Neural progenitor cell (in vitro differentiated cells): ENCODE measurements around the gene SCYGR3. TPM values are rescaled to one million over a fixed set of nuclear protein-coding genes. Genes with fewer than 3 reads are reported as not detected.

ENCODE experiments used
- DNase-seq: peaks from one replicate; pipeline ENCODE4 v3.0.0-alpha.2; 2016; ENCODE audit warnings: low spot score
- H2AFZ ChIP-seq: fragments of 200-600 bp; sonication (generic); replicated peaks from 2 replicates; pipeline ENCODE4 v1.6.1; 2016; ENCODE audit warnings: antibody characterized with exemption
- H3F3A ChIP-seq: fragments of 200-600 bp; sonication (generic); 2 replicates; pipeline ENCODE4 v1.6.1; 2016; ENCODE audit warnings: antibody characterized with exemption, low read depth
- H3K27ac ChIP-seq: fragments of 200-600 bp; sonication (generic); 2 replicates; pipeline ENCODE4 v1.5.1; 2016; ENCODE audit warnings: mild to moderate bottlenecking
- H3K27me3 ChIP-seq: fragments of 200-600 bp; sonication (generic); 2 replicates; pipeline ENCODE4 v1.6.1; 2016; ENCODE audit warnings: mild to moderate bottlenecking, moderate library complexity
- H3K36me3 ChIP-seq: fragments of 200-600 bp; sonication (generic); 2 replicates; pipeline ENCODE4 v1.5.1; 2016
- H3K4me1 ChIP-seq: fragments of 200-600 bp; sonication (generic); 2 replicates; pipeline ENCODE4 v1.6.1; 2016; ENCODE audit warnings: mixed run types
- H3K4me2 ChIP-seq: fragments of 200-600 bp; sonication (generic); 2 replicates; pipeline ENCODE4 v1.6.1; 2016
- H3K4me3 ChIP-seq: fragments of 200-600 bp; sonication (generic); 2 replicates; pipeline ENCODE4 v1.5.1; 2016
- H3K79me2 ChIP-seq: fragments of 200-600 bp; sonication (generic); 2 replicates; pipeline ENCODE4 v1.6.1; 2016; ENCODE audit warnings: low read depth
- H3K9ac ChIP-seq: fragments of 200-600 bp; sonication (generic); 2 replicates; pipeline ENCODE4 v1.6.1; 2016
- H3K9me3 ChIP-seq: fragments of 200-600 bp; sonication (generic); 2 replicates; pipeline ENCODE4 v1.5.1; 2016; ENCODE audit warnings: low read depth
- H4K20me1 ChIP-seq: fragments of 200-600 bp; sonication (generic); 2 replicates; pipeline ENCODE4 v1.6.1; 2016; ENCODE audit warnings: low read depth
- H3K27ac Mint-ChIP-seq: 3 replicates; pipeline ENCODE4 v1.8.0; 2021; ENCODE audit warnings: mixed read lengths
- H3K27me3 Mint-ChIP-seq: 2 replicates; pipeline ENCODE4 v1.8.0; 2022; ENCODE audit warnings: low read depth, mild to moderate bottlenecking, inconsistent platforms, moderate library complexity, mixed read lengths; ENCODE audit not compliant: insufficient read depth
- H3K36me3 Mint-ChIP-seq: 3 replicates; pipeline ENCODE4 v1.8.0; 2021; ENCODE audit warnings: mixed read lengths
- H3K4me1 Mint-ChIP-seq: 3 replicates; pipeline ENCODE4 v1.8.0; 2021; ENCODE audit warnings: mixed read lengths
- H3K4me3 Mint-ChIP-seq: 3 replicates; pipeline ENCODE4 v1.8.0; 2021; ENCODE audit warnings: mild to moderate bottlenecking, moderate library complexity, mixed read lengths
- H3K9me3 Mint-ChIP-seq: 3 replicates; pipeline ENCODE4 v1.8.0; 2020; ENCODE audit warnings: mixed read lengths
- CTCF ChIP-seq: fragments of 200-600 bp; sonication (generic); IDR thresholded peaks from 2 replicates; pipeline ENCODE4 v1.5.1; 2017; ENCODE audit warnings: antibody characterized with exemption, mild to moderate bottlenecking
- EZH2 ChIP-seq: fragments of 200-600 bp; sonication (generic); IDR thresholded peaks from 2 replicates; pipeline ENCODE4 v1.6.1; 2017; ENCODE audit warnings: antibody characterized with exemption, mild to moderate bottlenecking, moderate library complexity
- EZH2phosphoT487 ChIP-seq: fragments of 200-600 bp; sonication (generic); IDR thresholded peaks from 2 replicates; pipeline ENCODE4 v1.6.1; 2017; ENCODE audit warnings: antibody characterized with exemption
- total RNA-seq: library from RNA; depleted of rRNA; stranded (reverse); fragments of >200 nt; gene quantifications from 2 replicates; pipeline ENCODE4 v1.2.3, GENCODE V29; 2015; ENCODE audit warnings: low replicate concordance

SCYGR3 gene
- total RNA-seq, 1 donor from 2014 or later = not detected

DNA sequence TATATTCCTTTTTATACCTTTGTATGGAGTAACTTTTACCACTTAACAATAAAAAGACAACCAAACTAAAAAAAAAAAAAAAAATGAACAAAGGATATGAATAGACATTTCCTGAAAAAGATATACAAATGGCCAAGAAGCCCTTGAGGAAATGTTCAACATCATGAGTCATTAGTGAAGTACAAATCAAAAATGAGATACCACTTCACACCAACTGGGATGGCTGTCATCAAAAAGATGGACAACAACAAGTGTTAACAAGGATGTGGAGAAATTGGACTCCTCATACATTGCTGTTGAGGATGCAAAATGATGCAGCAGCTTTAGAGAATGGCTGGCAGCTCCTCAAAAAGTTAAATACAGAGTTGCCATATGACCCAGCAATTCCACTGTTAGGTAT is 38.5 kb downstream of the SCYGR3 start:
- Mint-ChIP-seq H3K36me3 (no peaks in the 10 kb centered on the region), H3K27ac (no peak overlapping the region), H3K4me1 (peaks cover 3% of the 10 kb centered on the region), H3K9me3 (no peaks in the 10 kb centered on the region), H3K4me3 (no peak overlapping the region), H3K27me3 (peaks cover 4% of the 10 kb centered on the region)
- H3K4me2 ChIP-seq = no peak overlapping the region
- H3K27me3 ChIP-seq = no peaks in the 10 kb centered on the region
- no peak overlapping the region for H3K9ac ChIP-seq
- no peak for DNase-seq
- H3K36me3 ChIP-seq = no peaks in the 10 kb centered on the region
- no peaks in the 10 kb centered on the region for H3K9me3 ChIP-seq
- TF ChIP-seq CTCF (no peak), EZH2phosphoT487 (no peak)
- no peaks in the 10 kb centered on the region for H3K4me1 ChIP-seq
- no peaks in the 10 kb centered on the region for H4K20me1 ChIP-seq
- H3F3A ChIP-seq = no peaks in the 10 kb centered on the region
- no peak overlapping the region for H2AFZ ChIP-seq
- H3K79me2 ChIP-seq = no peaks in the 10 kb centered on the region
- H3K27ac ChIP-seq = no peak overlapping the region
- no peak overlapping the region for H3K4me3 ChIP-seq

- H3K27me3 ChIP-seq = no peaks in the 10 kb centered on the region
- no peak for TF ChIP-seq CTCF
- no peak for TF ChIP-seq EZH2phosphoT487
- TF ChIP-seq EZH2 = no peak
- H3K9me3 Mint-ChIP-seq = no peaks in the 10 kb centered on the region
- H3K36me3 Mint-ChIP-seq = no peaks in the 10 kb centered on the region
- H3K9ac ChIP-seq = no peak overlapping the region
- H3K27me3 Mint-ChIP-seq = peaks cover 4% of the 10 kb centered on the region
- no peak overlapping the region for H3K27ac ChIP-seq
- no peak for DNase-seq
- no peak overlapping the region for H3K4me3 Mint-ChIP-seq
- H3K4me2 ChIP-seq = no peak overlapping the region
- H3K4me1 Mint-ChIP-seq = no peaks in the 10 kb centered on the region
- no peaks in the 10 kb centered on the region for H3K79me2 ChIP-seq
- no peak overlapping the region for H2AFZ ChIP-seq
- no peak overlapping the region for H3K4me3 ChIP-seq
- H3K27ac Mint-ChIP-seq = no peak overlapping the region
- H3K9me3 ChIP-seq = no peaks in the 10 kb centered on the region
- H3F3A ChIP-seq = no peaks in the 10 kb centered on the region
- H4K20me1 ChIP-seq = no peaks in the 10 kb centered on the region
- H3K4me1 ChIP-seq = no peaks in the 10 kb centered on the region
- H3K36me3 ChIP-seq = no peaks in the 10 kb centered on the region
Measured at GRCh38 chr2:227570615-227571014, 44.0 kb downstream of the SCYGR3 start.

GRCh38 chr2:227568852-227569169 is 45.8 kb downstream of the SCYGR3 start:
- no peaks in the 10 kb centered on the region for H3F3A ChIP-seq
- H3K4me1 Mint-ChIP-seq = no peaks in the 10 kb centered on the region
- no peak for DNase-seq
- H3K36me3 Mint-ChIP-seq = no peaks in the 10 kb centered on the region
- no peak overlapping the region for H3K4me2 ChIP-seq
- H3K27me3 Mint-ChIP-seq = peaks cover 4% of the 10 kb centered on the region
- no peak for TF ChIP-seq EZH2phosphoT487
- TF ChIP-seq CTCF = no peak
- no peak for TF ChIP-seq EZH2
- H3K9me3 Mint-ChIP-seq = no peaks in the 10 kb centered on the region
- no peaks in the 10 kb centered on the region for H4K20me1 ChIP-seq
- no peak overlapping the region for H2AFZ ChIP-seq
- no peak overlapping the region for H3K27ac Mint-ChIP-seq
- no peaks in the 10 kb centered on the region for H3K9me3 ChIP-seq
- no peaks in the 10 kb centered on the region for H3K79me2 ChIP-seq
- no peak overlapping the region for H3K27ac ChIP-seq
- no peak overlapping the region for H3K9ac ChIP-seq
- H3K27me3 ChIP-seq = no peaks in the 10 kb centered on the region
- H3K36me3 ChIP-seq = no peaks in the 10 kb centered on the region
- no peaks in the 10 kb centered on the region for H3K4me1 ChIP-seq
- no peak overlapping the region for H3K4me3 Mint-ChIP-seq
- H3K4me3 ChIP-seq = no peak overlapping the region

DNA sequence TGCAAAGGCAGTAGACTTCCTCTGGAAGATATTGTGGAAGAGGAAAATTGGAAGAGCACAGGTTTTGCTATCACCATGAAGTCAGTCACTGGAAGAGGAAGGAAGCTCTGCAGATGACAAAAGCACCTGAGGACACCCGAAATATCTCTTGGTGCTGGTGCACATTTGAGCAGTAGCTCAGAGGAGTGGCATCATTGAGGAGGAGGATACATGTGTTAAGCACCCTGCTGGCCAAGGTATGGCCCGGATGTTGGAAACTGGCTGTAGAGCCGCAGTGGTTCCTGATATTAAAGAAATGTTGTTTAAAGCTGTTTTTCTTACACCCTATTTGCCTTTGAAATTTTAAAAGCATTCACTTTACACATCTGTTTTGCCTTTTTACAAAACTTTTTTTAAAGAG is 48.6 kb downstream of the SCYGR3 start:
- Histone ChIP-seq H3K4me1 (no peaks in the 10 kb centered on the region), H3F3A (no peaks in the 10 kb centered on the region), H3K9me3 (no peaks in the 10 kb centered on the region), H3K4me3 (no peak overlapping the region), H3K9ac (no peak overlapping the region), H3K4me2 (no peak overlapping the region), H3K36me3 (no peaks in the 10 kb centered on the region), H3K79me2 (no peaks in the 10 kb centered on the region), H2AFZ (no peak overlapping the region), H3K27me3 (no peaks in the 10 kb centered on the region), H3K27ac (no peak overlapping the region), H4K20me1 (no peaks in the 10 kb centered on the region)
- Mint-ChIP-seq H3K27me3 (peaks cover 2% of the 10 kb centered on the region), H3K4me3 (no peak overlapping the region), H3K4me1 (no peaks in the 10 kb centered on the region), H3K27ac (no peak overlapping the region), H3K36me3 (no peaks in the 10 kb centered on the region), H3K9me3 (no peaks in the 10 kb centered on the region)
- no peak for DNase-seq
- TF ChIP-seq CTCF = no peak
